Measurements from ENCODE around the gene USH2A.

- TF ChIP-seq FOXA1 (IDR thresholded peaks at IDR 0.05) = no peak
- no peak for TF ChIP-seq BHLHE40 (IDR thresholded peaks at IDR 0.05; ENCODE audit: borderline replicate concordance)
- TF ChIP-seq PKNOX1 (IDR thresholded peaks at IDR 0.05) = no peak
- TF ChIP-seq SUZ12 (IDR thresholded peaks at IDR 0.05) = no peak
- TF ChIP-seq ZNF384 (IDR thresholded peaks at IDR 0.05) = no peak
- no peak for TF ChIP-seq ELF4 (IDR thresholded peaks at IDR 0.05)
- TF ChIP-seq SP1 (IDR thresholded peaks at IDR 0.05) = no peak
- TF ChIP-seq ARNT (IDR thresholded peaks at IDR 0.05) = no peak
- TF ChIP-seq FOXM1 (IDR thresholded peaks at IDR 0.05; ENCODE audit: borderline replicate concordance) = no peak
- no peak for TF ChIP-seq FOXK2 (IDR thresholded peaks at IDR 0.05)
- no peak for TF ChIP-seq L3MBTL2 (conservative IDR thresholded peaks at IDR 0.05)
- TF ChIP-seq CTBP1 (IDR thresholded peaks at IDR 0.05; ENCODE audit: borderline replicate concordance) = no peak
- TF ChIP-seq HDGF (IDR thresholded peaks at IDR 0.05; ENCODE audit: borderline replicate concordance) = no peak
Measured at GRCh38 chr1:216045400-216045799, 377.8 kb downstream of the USH2A start.

All from HEK293T (cell line).